Skeletal muscle satellite cell (primary cell): ENCODE measurements around the gene MT1A.

ENCODE experiments used
- H3K27me3 ChIP-seq: 2 replicates; pipeline ENCODE4 v1.7.0; 2013; ENCODE audit warnings: low read length; ENCODE audit not compliant: control insufficient read depth, insufficient read depth
- H3K36me3 ChIP-seq: 2 replicates; pipeline ENCODE4 v1.7.0; 2013; ENCODE audit warnings: mild to moderate bottlenecking, control low read depth, low read length; ENCODE audit not compliant: insufficient read depth
- H3K4me1 ChIP-seq: 2 replicates; pipeline ENCODE4 v1.7.0; 2013; ENCODE audit warnings: low read length; ENCODE audit not compliant: control insufficient read depth, insufficient read depth
- H3K4me2 ChIP-seq: 2 replicates; pipeline ENCODE4 v1.7.0; 2013; ENCODE audit warnings: mild to moderate bottlenecking, low read length
- H3K4me3 ChIP-seq: 2 replicates; pipeline ENCODE4 v1.7.0; 2013; ENCODE audit warnings: low read length
- H3K9ac ChIP-seq: 2 replicates; pipeline ENCODE4 v1.7.0; 2013; ENCODE audit warnings: mild to moderate bottlenecking, low read depth, low read length, moderate library complexity
- H3K9me3 ChIP-seq: replicated peaks from 2 replicates; pipeline ENCODE4 v1.7.0; 2013; ENCODE audit warnings: mild to moderate bottlenecking, control low read depth, low read length

MT1A gene

DNA sequence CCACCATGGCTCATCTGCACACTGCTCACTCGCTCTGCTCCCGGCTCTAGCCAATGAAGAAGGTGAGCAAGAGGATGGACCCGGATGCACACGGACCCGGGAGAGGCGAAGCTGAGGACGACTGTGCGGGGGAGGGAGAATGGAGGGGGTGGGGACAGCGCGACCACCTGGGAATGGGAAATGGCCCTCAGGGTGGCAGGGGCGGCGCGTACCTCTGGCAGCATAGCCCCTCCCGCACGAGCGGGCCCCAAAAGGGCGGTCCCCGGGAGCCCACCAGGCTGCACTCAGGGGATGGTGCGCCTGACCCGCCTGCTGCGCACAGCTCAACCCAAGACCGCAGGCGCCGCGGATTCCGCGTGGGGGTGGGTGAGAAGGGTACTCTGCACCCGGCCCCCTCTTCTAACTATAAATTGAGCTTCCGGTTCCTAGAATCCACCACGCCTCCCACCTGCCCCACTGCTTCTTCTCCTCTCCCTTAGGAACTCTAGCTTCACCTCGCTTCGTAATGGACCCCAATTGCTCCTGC is 37.3 kb downstream of the MT1A start:
- no peak overlapping the region for H3K4me3 ChIP-seq
- H3K36me3 ChIP-seq, result no peaks in the 10 kb centered on the region
- H3K4me2 ChIP-seq, result no peak overlapping the region
- no peak overlapping the region for H3K9ac ChIP-seq
- H3K4me1 ChIP-seq, result no peaks in the 10 kb centered on the region
- H3K9me3 ChIP-seq, result no peaks in the 10 kb centered on the region
- H3K27me3 ChIP-seq, result peaks cover 7% of the 10 kb centered on the region

DNA sequence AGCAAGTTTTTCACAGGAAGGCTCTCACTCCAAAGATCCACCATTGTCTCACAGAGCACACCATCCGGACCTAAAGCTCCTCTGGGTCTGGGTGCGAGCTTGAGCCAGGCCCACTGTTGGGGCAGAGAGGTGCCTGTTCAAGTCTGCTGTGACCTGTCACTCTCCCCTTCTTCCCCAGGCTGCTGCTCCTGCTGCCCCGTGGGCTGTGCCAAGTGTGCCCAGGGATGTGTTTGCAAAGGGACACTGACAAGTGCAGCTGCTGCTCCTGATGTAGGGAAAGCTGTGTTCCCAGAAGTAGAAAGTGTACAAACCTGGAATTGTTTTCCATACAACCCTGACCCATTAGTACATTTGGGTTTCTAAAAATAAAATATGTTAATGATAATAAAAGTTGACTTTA is 39.0 kb downstream of the MT1A start:
- Histone ChIP-seq H3K4me3 (no peak overlapping the region), H3K27me3 (no peaks in the 10 kb centered on the region), H3K4me2 (no peak overlapping the region), H3K9me3 (no peaks in the 10 kb centered on the region), H3K9ac (no peak overlapping the region), H3K4me1 (peaks cover 5% of the 10 kb centered on the region), H3K36me3 (no peaks in the 10 kb centered on the region)

DNA sequence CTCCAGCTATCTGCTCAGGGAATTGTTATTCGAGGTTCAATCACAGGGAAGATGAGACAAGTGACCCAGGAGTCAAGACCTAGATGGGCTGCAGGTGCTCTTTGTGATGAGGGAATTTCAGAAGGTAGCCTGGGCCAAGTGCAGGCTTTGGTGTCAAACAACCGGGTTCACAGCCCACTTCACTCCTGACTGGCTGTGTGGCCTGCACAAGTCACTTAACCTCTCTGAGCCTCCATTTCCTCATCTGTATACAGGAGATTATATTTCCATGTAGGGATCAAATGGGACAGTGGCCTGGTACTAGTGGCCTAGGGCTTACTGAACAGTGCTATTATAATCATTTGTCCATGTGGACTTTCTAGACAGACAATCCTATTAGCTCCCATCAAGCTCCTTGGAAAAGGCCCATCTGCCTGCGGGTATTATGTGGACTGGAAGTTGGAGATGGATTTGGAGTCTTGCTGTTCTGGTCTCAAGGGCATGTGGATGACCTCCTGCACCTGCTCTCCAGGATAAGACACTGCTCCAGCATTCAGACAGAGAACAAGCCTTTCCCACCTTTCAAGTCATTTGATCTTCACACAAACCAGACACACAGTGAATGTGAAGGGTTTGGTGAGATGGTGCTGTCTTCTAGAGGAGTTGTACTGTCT is 40.7 kb downstream of the MT1A start:
- Histone ChIP-seq H3K4me3 (no peak overlapping the region), H3K4me2 (no peak overlapping the region), H3K4me1 (peaks cover 20% of the 10 kb centered on the region), H3K9ac (no peak overlapping the region), H3K36me3 (no peaks in the 10 kb centered on the region), H3K27me3 (no peaks in the 10 kb centered on the region), H3K9me3 (no peaks in the 10 kb centered on the region)

DNA sequence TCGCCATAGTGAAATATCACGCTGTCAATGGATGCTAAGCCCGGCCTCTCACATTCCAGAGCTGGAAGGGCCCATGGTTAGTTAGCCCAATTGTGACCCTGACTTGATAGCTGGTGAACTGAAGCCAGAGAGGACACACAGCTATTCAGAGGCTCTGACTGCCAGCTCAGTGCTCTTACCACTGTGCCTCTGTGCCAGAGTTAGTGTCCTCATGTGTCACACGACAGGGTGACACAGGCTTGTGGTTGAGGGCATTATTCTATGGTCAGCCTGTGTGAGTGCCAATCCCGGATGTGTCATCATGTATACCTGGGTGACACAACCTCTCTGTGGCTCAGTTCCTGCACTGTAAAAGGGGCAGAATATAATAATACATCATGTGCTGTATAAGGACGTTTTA is 41.4 kb downstream of the MT1A start:
- no peaks in the 10 kb centered on the region for H3K9me3 ChIP-seq
- no peak overlapping the region for H3K4me2 ChIP-seq
- H3K36me3 ChIP-seq, result no peaks in the 10 kb centered on the region
- H3K4me3 ChIP-seq, result no peak overlapping the region
- H3K4me1 ChIP-seq, result peaks cover 25% of the 10 kb centered on the region
- no peaks in the 10 kb centered on the region for H3K27me3 ChIP-seq
- H3K9ac ChIP-seq, result no peak overlapping the region

DNA sequence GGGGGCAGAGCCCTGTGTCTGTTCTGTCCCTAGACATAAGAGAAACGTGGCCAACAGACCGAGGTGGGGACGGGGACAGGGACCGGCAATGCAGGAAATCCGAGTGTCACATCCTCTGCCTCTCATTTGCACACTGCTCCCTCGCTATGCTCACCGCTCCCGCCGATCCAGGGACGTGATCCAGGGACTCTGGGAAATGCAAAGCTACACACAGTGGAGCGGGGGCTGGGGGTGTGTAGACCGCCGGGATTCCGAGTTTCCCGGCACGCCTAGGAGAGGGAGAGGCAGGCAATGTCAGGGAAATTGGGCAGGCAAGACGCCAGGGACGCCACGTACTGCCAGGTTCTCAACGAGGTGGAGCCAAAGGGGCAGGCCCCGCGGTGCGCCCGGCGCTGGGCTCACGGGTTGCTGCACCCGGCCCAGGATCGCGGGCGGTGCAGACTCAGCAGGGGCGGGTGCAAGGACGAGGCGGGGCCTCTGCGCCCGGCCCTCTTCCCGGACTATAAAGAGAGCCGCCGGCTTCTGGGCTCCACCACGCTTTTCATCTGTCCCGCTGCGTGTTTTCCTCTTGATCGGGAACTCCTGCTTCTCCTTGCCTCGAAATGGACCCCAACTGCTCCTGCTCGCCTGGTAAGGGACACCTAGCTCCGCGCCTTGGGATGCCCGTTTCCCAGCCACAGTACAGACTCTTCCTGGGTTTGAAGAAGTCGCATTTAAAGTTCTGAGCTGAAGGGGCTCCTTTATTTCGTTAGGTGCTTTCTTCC is 43.7 kb downstream of the MT1A start, which contains the start of gene MT1X:
MT1X (plus strand) TSS at position 532 of the 764 bp plus-strand sequence; CDS start at position 603, 71 bp downstream.
- Histone ChIP-seq H3K9ac (peak within 1 kb of the TSS; percentile 81), H3K27me3 (no peaks in the 10 kb centered on the region), H3K4me1 (peaks cover 25% of the 10 kb centered on the region), H3K36me3 (no peaks in the 10 kb centered on the region), H3K9me3 (no peaks in the 10 kb centered on the region), H3K4me2 (peak within 1 kb of the TSS; percentile 87), H3K4me3 (peak within 1 kb of the TSS; percentile 72)

DNA sequence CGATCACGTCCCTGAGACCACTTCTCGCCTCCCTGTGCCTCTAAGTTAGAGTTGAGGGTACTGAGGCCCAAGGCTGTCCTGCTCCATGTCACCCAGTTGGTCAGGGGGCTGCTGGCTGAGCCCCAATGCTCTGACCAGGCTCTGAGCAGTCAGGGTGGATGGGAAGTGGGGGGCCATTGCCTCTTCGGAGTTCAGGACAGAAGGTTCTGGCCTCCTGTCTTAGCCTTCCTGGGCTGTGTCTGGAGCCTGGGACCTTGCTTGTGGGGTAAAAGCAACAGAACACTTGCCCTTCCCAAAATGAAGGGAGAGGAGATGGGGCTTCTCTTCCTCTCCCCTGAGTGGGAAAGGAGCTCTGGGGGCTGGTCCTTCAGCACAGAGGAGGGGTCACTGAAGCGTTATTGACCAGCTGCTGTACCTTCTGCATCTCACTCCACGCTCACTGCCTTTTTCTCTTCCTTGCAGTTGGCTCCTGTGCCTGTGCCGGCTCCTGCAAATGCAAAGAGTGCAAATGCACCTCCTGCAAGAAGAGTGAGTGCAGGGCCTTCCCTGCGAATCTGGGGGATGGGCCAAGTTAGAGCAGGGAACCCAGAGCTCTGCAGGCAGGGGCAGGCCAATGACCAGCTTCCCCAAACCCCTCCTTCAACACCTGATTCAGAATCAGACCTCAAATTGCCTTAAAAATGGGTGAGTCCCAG is 44.4 kb downstream of the MT1A start:
- Histone ChIP-seq H3K4me2 (peak overlapping the region; percentile 87), H3K36me3 (no peaks in the 10 kb centered on the region), H3K4me1 (peaks cover 25% of the 10 kb centered on the region), H3K9ac (peak overlapping the region; percentile 81), H3K4me3 (peak overlapping the region; percentile 72), H3K27me3 (no peaks in the 10 kb centered on the region), H3K9me3 (no peaks in the 10 kb centered on the region)

DNA sequence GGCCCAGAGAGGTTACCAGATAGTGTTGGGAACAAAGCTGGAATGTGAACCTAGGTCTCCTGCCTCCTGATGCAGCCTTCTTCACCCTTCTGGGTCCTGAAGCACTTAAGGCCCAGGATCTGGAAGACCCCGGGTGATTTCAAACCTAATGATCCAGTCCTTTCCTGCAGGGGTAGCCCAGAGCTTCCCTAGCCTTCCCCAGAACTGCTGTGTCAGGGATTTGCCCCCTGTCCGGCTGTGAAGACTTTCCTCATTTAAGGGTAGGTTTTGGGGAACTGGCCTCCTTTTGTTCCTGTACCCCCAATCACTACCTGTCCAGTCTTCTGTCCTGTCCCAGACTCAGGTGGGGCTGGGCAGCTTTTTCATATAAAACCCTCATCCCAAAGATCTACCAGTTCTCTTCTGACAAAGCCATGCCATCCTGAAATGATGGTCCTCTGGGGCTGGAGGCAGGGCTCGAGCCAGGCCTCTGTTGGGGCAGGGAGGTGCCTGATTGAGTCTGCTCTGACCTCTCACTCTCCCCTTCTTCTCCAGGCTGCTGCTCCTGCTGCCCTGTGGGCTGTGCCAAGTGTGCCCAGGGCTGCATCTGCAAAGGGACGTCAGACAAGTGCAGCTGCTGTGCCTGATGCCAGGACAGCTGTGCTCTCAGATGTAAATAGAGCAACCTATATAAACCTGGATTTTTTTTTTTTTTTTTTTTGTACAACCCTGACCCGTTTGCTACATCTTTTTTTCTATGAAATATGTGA is 45.1 kb downstream of the MT1A start:
- H3K9ac ChIP-seq, result peak overlapping the region; percentile 81
- peak overlapping the region; percentile 72 for H3K4me3 ChIP-seq
- H3K36me3 ChIP-seq, result no peaks in the 10 kb centered on the region
- H3K27me3 ChIP-seq, result no peaks in the 10 kb centered on the region
- peaks cover 25% of the 10 kb centered on the region for H3K4me1 ChIP-seq
- peak overlapping the region; percentile 87 for H3K4me2 ChIP-seq
- H3K9me3 ChIP-seq, result no peaks in the 10 kb centered on the region

DNA sequence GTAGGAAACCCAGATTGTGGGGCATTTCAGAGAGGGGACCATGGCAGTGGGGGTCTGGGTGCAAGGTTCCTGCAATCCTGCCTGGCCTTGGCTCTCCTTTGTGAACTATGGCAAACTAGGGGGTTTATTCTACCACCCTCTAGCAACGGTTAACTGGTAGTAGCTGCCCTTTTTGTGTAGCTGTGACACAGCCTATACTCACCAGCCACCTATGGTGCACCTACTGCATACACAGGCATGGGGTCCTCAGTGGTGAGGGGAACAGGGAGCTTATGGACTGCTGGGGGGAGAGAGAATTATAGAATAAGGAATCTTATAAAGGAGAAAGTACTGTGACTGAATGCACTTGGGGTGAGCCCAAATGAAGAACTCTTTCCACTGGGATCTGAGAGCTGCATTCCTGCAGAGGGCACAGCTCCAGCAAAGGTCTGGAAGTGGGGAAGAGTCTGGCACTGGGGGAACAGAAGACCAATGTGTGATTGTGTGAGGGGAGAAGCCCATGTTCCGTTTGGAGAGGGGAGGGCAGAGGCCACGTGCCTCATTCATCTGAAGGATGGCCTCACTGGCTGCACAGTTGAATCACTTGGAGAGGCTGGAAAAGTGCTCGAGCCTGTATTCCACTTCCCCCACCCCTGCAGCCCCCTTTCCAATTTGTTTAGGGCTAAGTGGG is 45.9 kb downstream of the MT1A start:
- Histone ChIP-seq H3K4me2 (peak overlapping the region; percentile 87), H3K4me3 (no peak overlapping the region), H3K4me1 (peaks cover 32% of the 10 kb centered on the region), H3K9me3 (no peaks in the 10 kb centered on the region), H3K9ac (no peak overlapping the region), H3K36me3 (no peaks in the 10 kb centered on the region), H3K27me3 (no peaks in the 10 kb centered on the region)

DNA sequence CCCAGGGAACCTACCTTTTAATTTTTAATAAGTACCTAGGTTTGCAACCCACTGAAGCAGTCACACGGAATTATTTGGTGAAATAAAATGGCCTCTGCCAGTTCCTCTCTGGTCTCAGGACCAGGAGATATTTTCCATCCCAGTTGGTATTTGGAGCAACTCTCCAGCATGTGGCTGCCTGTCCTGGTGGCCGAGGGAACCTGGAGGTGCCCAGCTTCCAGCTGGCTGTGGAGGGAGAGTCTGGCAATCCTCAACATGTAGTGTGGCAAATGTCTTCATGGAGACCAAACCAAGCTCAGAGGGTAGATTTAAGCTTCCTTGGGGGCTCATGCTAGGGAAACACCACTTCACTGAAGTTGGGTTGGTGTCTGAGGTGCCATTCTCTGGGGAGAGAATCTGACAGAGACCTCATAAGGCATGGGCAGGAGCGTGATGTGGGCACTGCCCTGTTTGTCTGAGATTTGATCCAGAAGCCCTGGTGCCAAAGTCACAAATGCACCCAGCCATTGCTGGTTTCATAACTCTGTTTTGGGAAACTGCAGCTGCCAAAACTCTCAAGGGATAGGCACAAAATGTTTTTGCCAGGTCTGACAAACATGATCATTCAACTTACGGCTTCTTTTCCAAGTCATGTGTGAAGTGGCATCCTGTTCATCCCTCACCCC is 46.6 kb downstream of the MT1A start:
- H3K9ac ChIP-seq, result no peak overlapping the region
- no peaks in the 10 kb centered on the region for H3K27me3 ChIP-seq
- no peaks in the 10 kb centered on the region for H3K9me3 ChIP-seq
- no peak overlapping the region for H3K4me3 ChIP-seq
- H3K36me3 ChIP-seq, result no peaks in the 10 kb centered on the region
- H3K4me2 ChIP-seq, result peak overlapping the region; percentile 87
- H3K4me1 ChIP-seq, result peaks cover 37% of the 10 kb centered on the region

DNA sequence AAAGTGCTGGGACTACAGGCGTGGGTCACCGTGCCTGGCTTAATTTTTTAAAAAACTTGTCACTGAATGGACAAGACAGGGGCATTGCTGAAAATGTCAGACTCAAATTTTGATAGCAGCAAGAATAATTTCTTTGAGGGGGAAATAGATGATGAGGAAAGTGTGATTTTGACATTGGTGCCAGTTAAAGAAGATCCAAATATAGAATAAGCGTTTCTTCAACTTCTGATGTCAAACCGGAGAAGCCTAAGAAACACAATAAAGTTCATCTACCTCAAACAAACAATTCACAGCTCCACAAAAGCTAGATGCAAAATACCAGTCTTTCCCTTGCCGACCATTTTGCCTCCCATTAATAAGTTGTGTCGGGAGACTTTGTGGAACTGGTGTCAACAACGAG is 48.3 kb downstream of the MT1A start:
- no peaks in the 10 kb centered on the region for H3K9me3 ChIP-seq
- H3K4me3 ChIP-seq, result no peak overlapping the region
- no peaks in the 10 kb centered on the region for H3K36me3 ChIP-seq
- H3K4me1 ChIP-seq, result peaks cover 36% of the 10 kb centered on the region
- no peak overlapping the region for H3K9ac ChIP-seq
- no peaks in the 10 kb centered on the region for H3K27me3 ChIP-seq
- no peak overlapping the region for H3K4me2 ChIP-seq
